Right atrium auricular region (tissue), 2 donors: ENCODE results near the gene WDR37. TPM values are rescaled to one million over a fixed set of nuclear protein-coding genes. Genes with fewer than 3 reads are reported as not detected.

ENCODE experiments used
- DNase-seq: peaks from one replicate; pipeline ENCODE4 v3.0.0-alpha.2; 2019; ENCODE audit warnings: low spot score
- H3K27ac ChIP-seq, 2 donors: fragments of 200-600 bp; sonication (generic); 1 replicate in 1 of 2; 2 replicates in 1 of 2; pipeline ENCODE4 v1.5.1; 2016 to 2019
- H3K27me3 ChIP-seq, 2 donors: fragments of 200-600 bp; sonication (generic); one replicate each; pipeline versions ENCODE4 v1.5.1 to v1.6.0; 2017 to 2019
- H3K36me3 ChIP-seq: fragments of 200-600 bp; sonication (generic); one replicate; pipeline ENCODE4 v1.5.1; 2016
- H3K4me1 ChIP-seq, 2 donors: fragments of 200-600 bp; sonication (generic); one replicate each; pipeline versions ENCODE4 v1.5.1 to v1.6.0; 2017 to 2019
- H3K4me3 ChIP-seq, 2 donors: fragments of 200-600 bp; sonication (generic); 1 replicate in 1 of 2; 2 replicates in 1 of 2; pipeline ENCODE4 v1.5.1; 2017 to 2019; ENCODE audit warnings: mild to moderate bottlenecking in 1 of 2, moderate library complexity in 1 of 2
- H3K9me3 ChIP-seq, 2 donors: fragments of 200-600 bp; sonication (generic); one replicate each; pipeline ENCODE4 v1.5.1; 2019
- total RNA-seq, 2 donors: library from RNA; depleted of rRNA; stranded (reverse); fragments of >200 nt; gene quantifications; one replicate each; pipeline ENCODE4 v1.1.0, GENCODE V29; 2016
- TF ChIP-seq, protein P1 (sequence below), 2 donors: fragments of 200-600 bp; sonication (generic); IDR thresholded peaks; one replicate each; pipeline ENCODE4 v1.5.1; 2019; ENCODE audit warnings: antibody characterized with exemption in 2 of 2

Gene WDR37
- total RNA-seq, 2 donors from 2014 or later = 19.4 to 20.2 TPM

DNA sequence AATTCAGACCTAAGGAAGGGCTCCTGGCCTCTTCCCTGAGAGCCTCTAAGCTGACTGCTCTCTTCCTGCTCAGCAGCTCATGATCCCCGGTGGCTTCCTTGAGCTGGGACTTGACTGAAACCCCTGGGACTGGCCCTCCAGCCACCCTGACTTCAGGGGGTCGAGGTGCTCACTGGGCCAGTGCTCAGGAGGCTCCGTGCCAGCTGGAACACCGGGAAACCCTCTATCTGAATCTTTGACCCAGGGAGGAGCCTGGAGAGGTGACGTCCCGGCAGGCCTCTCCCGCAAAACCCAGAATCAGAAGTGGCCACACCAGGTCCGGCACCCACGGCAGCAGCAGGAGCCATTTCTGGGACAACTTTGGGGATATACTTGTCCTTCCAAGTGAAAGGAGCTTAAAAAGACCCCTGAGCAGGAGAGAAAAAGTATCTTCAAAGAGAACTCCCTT lies 110.7 kb downstream of the WDR37 start:
- DNase-seq = no peak
- TF ChIP-seq, protein P1, sequence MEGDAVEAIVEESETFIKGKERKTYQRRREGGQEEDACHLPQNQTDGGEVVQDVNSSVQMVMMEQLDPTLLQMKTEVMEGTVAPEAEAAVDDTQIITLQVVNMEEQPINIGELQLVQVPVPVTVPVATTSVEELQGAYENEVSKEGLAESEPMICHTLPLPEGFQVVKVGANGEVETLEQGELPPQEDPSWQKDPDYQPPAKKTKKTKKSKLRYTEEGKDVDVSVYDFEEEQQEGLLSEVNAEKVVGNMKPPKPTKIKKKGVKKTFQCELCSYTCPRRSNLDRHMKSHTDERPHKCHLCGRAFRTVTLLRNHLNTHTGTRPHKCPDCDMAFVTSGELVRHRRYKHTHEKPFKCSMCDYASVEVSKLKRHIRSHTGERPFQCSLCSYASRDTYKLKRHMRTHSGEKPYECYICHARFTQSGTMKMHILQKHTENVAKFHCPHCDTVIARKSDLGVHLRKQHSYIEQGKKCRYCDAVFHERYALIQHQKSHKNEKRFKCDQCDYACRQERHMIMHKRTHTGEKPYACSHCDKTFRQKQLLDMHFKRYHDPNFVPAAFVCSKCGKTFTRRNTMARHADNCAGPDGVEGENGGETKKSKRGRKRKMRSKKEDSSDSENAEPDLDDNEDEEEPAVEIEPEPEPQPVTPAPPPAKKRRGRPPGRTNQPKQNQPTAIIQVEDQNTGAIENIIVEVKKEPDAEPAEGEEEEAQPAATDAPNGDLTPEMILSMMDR (IDR thresholded peaks at IDR 0.05) = no peak
- H3K27ac ChIP-seq = no peak overlapping the region
- H3K36me3 ChIP-seq = no peaks in the 10 kb centered on the region
- no peaks in the 10 kb centered on the region for H3K27me3 ChIP-seq
- no peak overlapping the region for H3K4me3 ChIP-seq
- no peaks in the 10 kb centered on the region for H3K4me1 ChIP-seq
- no peaks in the 10 kb centered on the region for H3K9me3 ChIP-seq

DNA sequence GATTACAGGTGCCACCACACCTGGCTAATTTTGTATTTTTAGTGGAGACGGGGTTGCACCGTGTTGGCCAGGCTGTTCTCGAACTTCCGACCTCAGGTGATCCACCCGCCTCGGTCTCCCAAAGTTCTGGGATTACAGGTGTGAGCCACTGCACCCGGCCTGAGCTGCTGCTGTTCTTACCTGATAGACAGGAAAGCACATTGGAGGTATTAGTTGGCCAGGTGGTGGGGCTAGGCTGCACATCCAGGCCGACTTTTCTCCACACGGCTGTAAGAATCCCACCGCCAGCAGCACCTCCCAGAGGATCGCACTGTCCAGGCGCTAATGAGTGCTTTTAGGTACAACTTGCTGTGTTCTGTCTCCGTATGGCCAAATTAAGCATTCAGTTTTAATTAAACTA lies 112.6 kb downstream of the WDR37 start:
- no peaks in the 10 kb centered on the region for H3K9me3 ChIP-seq
- no peak for DNase-seq
- H3K27me3 ChIP-seq = no peaks in the 10 kb centered on the region

DNA sequence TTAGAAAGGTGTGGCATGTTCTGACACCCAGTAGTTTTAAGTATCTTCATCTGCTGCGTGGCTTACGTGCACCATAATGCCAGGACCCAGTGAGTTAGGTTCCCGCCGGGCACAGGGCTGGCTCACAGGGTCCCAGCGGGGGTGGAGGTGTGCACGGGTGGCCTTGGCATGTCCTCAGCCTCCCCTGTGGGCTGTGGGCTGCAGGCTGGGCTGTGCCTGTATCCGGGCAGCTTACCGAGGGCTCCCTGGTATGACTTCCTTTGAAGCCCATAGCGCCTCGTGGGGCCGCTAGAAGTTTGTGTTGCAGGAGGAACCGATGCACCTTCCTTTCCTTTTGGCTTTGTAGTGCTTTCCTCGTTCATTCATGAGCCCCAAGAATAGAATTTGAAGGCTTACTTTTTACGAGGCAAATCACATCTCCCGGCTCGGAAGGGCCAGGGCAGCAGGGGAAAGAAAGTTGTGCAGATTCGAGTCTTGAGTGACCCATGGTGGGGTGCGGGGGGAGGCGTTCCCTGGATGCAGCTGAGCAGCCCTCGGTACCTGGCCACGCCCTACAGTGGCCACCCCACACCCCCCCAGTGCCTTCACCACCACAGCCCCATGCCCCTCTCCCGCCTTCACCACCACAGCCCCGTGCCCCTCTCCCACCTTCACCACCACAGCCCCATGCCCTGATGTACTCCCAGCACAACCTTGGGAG lies 113.2 kb downstream of the WDR37 start:
- Histone ChIP-seq H3K27me3 (no peaks in the 10 kb centered on the region), H3K36me3 (no peaks in the 10 kb centered on the region), H3K27ac (no peak overlapping the region), H3K9me3 (no peaks in the 10 kb centered on the region), H3K4me1 (no peaks in the 10 kb centered on the region), H3K4me3 (no peak overlapping the region)
- TF ChIP-seq, protein P1 (IDR thresholded peaks at IDR 0.05) = no peak
- no peak for DNase-seq

More for the DNA sequence above, 112.6 kb downstream of the WDR37 start:
- H3K36me3 ChIP-seq = no peaks in the 10 kb centered on the region
- TF ChIP-seq, protein P1 (IDR thresholded peaks at IDR 0.05) = no peak
- no peak overlapping the region for H3K4me3 ChIP-seq
- H3K4me1 ChIP-seq = no peaks in the 10 kb centered on the region
- H3K27ac ChIP-seq = no peak overlapping the region

DNA sequence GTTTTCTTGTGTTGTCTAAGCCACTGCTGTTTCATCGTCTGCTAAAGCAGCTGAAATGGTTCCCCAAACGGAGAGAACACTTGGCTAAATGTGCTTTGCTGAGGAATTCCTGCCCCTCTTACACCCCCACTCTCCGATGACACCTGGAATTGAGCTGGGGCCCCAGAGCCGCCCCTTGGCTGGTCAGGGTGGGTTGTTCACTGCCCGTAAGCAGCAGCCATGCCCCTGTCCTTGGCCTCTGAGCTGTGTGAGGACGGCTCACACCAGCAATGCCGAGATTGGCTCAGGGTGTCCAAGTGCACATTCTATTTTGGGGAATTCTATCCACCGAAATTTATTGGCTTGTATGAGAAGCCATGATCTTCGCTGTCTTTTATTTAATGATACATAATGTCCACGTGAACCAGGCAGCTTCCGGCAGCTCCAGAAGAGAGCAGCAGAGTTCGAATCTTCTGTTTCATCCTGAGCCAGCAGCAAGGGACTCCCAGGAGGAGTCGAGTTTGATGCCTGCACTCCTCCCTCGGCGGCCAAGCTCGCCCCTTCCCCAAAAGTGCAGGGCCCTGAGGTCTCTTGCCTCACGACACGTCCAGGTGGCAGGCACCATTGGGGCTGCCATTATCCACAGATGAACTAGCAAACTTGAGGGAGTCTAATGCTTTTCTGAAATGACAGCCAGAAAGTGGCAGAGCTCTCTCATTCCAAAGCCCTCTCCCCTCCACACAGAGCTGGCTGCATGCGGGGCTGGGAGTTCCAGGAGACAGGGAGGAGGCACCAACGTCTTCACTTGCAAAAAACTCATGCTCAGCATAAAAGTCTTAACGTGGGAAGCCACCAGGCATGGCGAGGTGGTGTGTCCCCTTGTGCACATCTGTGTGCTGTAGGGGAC lies 114.0 kb downstream of the WDR37 start:
- DNase-seq = no peak
- TF ChIP-seq, protein P1 (IDR thresholded peaks at IDR 0.05) = no peak
- Histone ChIP-seq H3K27ac (no peak overlapping the region), H3K4me3 (no peak overlapping the region), H3K36me3 (no peaks in the 10 kb centered on the region), H3K27me3 (no peaks in the 10 kb centered on the region), H3K4me1 (no peaks in the 10 kb centered on the region), H3K9me3 (no peaks in the 10 kb centered on the region)

DNA sequence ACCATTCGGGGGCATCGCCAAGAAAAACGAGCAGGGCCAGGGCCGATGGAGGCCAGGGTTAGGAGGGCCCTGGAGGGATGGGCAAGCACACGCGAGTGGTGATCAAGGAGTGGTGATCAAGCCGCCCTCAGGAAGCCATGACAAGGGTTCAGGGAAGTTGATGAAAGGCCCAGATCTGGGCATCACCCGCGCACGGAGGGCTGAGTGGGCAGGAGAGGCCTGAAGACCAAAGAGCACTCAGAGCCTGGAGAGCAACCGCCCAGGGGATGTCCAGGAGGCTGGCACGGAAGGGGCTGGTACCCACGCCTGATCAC lies 114.6 kb downstream of the WDR37 start:
- H3K9me3 ChIP-seq = no peaks in the 10 kb centered on the region
- TF ChIP-seq, protein P1 (IDR thresholded peaks at IDR 0.05) = no peak
- no peaks in the 10 kb centered on the region for H3K36me3 ChIP-seq
- DNase-seq = no peak
- H3K27ac ChIP-seq = no peak overlapping the region
- H3K27me3 ChIP-seq = no peaks in the 10 kb centered on the region
- no peaks in the 10 kb centered on the region for H3K4me1 ChIP-seq
- no peak overlapping the region for H3K4me3 ChIP-seq
